GM21717 (cell line): ENCODE data around the gene BICRA.
"Not testable (repeated sequence)": the region's sequence is repeated elsewhere in the genome, so short reads cannot be mapped to it uniquely, and the experiment has no call there.

Experiments used
- ATAC-seq: cut with Tn5 transposase; IDR thresholded peaks from one replicate; pipeline ENCODE4 v1.9.1; 2021; ENCODE audit warnings: mild to moderate bottlenecking, moderate library complexity; ENCODE audit not compliant: unreplicated experiment

Gene BICRA

GRCh38 chr19:47707135-47707925 lies 98.4 kb downstream of the BICRA start:
- ATAC-seq: no peak

- ATAC-seq: no peak
Measured at GRCh38 chr19:47711652-47712242, 102.8 kb downstream of the BICRA start.

- ATAC-seq: no peak
Measured at GRCh38 chr19:47713046-47714021, 104.4 kb downstream of the BICRA start, which contains the start of gene EHD2. Gene EHD2, plus strand, starts transcription at chr19:47713422. Its CDS starts 3,191 bp downstream, at chr19:47716613.

GRCh38 chr19:47714339-47714738 lies 105.4 kb downstream of the BICRA start:
- ATAC-seq: no peak

- not testable (repeated sequence) for ATAC-seq
Measured at GRCh38 chr19:47714855-47715254, 105.9 kb downstream of the BICRA start.

GRCh38 chr19:47716270-47716937 lies 107.5 kb downstream of the BICRA start:
- no peak for ATAC-seq

- ATAC-seq: not testable (repeated sequence)
Measured at GRCh38 chr19:47718415-47719046, 109.6 kb downstream of the BICRA start.

GRCh38 chr19:47719047-47719859 lies 110.3 kb downstream of the BICRA start:
- ATAC-seq: no peak

- no peak for ATAC-seq
Measured at GRCh38 chr19:47720669-47721422, 111.9 kb downstream of the BICRA start.

- ATAC-seq: no peak
Measured at GRCh38 chr19:47723581-47723940, 114.6 kb downstream of the BICRA start.

GRCh38 chr19:47725759-47726401 lies 116.9 kb downstream of the BICRA start:
- no peak for ATAC-seq

GRCh38 chr19:47726467-47726866 lies 117.5 kb downstream of the BICRA start:
- ATAC-seq: no peak

GRCh38 chr19:47728295-47728694 lies 119.4 kb downstream of the BICRA start:
- not testable (repeated sequence) for ATAC-seq

GRCh38 chr19:47729468-47729798 lies 120.5 kb downstream of the BICRA start:
- no peak for ATAC-seq

GRCh38 chr19:47729799-47730520 lies 121.0 kb downstream of the BICRA start:
- ATAC-seq: no peak

- ATAC-seq: no peak
Measured at GRCh38 chr19:47730521-47730889, 121.6 kb downstream of the BICRA start.

GRCh38 chr19:47730910-47731309 lies 122.0 kb downstream of the BICRA start:
- no peak for ATAC-seq

- ATAC-seq: no peak
Measured at GRCh38 chr19:47735131-47735530, 126.2 kb downstream of the BICRA start.
